Measurements from ENCODE around the gene KPNA4.

DNA sequence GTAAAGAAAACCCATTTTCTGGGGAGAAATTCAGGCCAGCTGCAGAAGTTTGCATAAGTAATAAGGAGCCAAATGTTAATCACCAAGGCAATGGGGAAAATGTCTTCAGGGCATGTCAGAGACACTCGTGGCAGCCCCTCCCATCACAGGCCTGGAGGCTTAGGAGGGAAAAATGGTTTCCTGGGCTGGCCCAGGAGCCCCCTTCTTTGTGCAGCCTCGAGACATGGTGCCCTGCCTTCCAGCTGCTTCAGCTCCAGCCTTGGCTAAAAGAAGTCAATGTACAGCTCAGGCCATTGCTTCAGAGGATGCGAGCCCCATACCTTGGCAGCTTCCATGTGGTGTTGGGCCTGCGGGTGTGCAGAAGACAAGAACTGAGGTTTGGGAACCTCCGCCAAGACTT lies 95.2 kb downstream of the KPNA4 start:
- TF ChIP-seq POLR2A (IDR thresholded peaks at IDR 0.05), result no peak
- TF ChIP-seq, protein P1, sequence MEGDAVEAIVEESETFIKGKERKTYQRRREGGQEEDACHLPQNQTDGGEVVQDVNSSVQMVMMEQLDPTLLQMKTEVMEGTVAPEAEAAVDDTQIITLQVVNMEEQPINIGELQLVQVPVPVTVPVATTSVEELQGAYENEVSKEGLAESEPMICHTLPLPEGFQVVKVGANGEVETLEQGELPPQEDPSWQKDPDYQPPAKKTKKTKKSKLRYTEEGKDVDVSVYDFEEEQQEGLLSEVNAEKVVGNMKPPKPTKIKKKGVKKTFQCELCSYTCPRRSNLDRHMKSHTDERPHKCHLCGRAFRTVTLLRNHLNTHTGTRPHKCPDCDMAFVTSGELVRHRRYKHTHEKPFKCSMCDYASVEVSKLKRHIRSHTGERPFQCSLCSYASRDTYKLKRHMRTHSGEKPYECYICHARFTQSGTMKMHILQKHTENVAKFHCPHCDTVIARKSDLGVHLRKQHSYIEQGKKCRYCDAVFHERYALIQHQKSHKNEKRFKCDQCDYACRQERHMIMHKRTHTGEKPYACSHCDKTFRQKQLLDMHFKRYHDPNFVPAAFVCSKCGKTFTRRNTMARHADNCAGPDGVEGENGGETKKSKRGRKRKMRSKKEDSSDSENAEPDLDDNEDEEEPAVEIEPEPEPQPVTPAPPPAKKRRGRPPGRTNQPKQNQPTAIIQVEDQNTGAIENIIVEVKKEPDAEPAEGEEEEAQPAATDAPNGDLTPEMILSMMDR (IDR thresholded peaks at IDR 0.05), result no peak

Data from sigmoid colon (tissue), 3 donors.